ENCODE results near the gene ISM2. TPM values are rescaled to one million over a fixed set of nuclear protein-coding genes. Genes with fewer than 3 reads are reported as not detected.

ISM2 gene
- total and polyA plus RNA-seq, 9 of the 15 experiments (the other 6 are each of a cell fraction or from before 2014, with no cell fraction given): 0.08 to 0.11 TPM; not detected in 7

DNA sequence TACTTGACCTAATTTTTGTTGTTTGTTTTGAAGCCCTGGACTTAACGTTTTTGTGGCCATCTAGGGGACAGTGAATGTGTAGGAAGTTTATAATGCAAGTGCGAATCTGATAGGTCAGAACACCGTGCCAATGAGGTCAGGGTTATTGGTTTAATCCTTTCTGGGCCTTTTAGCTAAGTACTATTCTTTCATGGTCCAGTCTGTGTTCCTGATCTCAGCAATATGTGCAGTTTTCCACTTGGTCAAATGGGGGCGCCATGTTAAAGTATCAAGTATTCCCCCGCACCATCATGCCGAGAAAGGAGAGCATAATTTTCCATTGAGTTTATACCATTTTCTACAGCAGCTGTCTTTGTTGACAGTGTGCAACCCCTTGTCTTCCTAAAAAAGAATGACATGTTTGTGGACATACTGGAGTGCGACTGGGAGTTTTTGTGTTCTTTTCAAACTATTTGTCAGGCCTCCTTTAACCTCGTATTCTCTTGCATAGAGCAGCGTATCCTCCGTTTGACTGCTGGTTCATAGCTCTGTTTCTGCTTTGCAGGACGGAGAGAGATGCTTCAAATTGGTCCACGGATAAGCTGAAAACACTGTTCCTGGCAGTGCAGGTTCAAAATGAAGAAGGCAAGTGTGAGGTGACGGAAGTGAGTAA lies 39.4 kb downstream of the ISM2 start:
- peak; percentile 77 for FAIRE-seq
- no peak overlapping the region for H2AFZ ChIP-seq (ENCODE audit: low read depth, low read length)
- intact Hi-C loops (cut with micrococcal nuclease): loop anchor here (1.0 to 5.0 kb wide), 6 partner anchors 52 to 188 kb away; partner anchors contain the start of genes GSTZ1, POMT2 and SPTLC2
- TF ChIP-seq, protein P1, sequence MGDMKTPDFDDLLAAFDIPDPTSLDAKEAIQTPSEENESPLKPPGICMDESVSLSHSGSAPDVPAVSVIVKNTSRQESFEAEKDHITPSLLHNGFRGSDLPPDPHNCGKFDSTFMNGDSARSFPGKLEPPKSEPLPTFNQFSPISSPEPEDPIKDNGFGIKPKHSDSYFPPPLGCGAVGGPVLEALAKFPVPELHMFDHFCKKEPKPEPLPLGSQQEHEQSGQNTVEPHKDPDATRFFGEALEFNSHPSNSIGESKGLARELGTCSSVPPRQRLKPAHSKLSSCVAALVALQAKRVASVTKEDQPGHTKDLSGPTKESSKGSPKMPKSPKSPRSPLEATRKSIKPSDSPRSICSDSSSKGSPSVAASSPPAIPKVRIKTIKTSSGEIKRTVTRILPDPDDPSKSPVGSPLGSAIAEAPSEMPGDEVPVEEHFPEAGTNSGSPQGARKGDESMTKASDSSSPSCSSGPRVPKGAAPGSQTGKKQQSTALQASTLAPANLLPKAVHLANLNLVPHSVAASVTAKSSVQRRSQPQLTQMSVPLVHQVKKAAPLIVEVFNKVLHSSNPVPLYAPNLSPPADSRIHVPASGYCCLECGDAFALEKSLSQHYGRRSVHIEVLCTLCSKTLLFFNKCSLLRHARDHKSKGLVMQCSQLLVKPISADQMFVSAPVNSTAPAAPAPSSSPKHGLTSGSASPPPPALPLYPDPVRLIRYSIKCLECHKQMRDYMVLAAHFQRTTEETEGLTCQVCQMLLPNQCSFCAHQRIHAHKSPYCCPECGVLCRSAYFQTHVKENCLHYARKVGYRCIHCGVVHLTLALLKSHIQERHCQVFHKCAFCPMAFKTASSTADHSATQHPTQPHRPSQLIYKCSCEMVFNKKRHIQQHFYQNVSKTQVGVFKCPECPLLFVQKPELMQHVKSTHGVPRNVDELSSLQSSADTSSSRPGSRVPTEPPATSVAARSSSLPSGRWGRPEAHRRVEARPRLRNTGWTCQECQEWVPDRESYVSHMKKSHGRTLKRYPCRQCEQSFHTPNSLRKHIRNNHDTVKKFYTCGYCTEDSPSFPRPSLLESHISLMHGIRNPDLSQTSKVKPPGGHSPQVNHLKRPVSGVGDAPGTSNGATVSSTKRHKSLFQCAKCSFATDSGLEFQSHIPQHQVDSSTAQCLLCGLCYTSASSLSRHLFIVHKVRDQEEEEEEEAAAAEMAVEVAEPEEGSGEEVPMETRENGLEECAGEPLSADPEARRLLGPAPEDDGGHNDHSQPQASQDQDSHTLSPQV (IDR thresholded peaks at IDR 0.05): no peak
- TF ChIP-seq TCF7L2 (IDR thresholded peaks at IDR 0.05; ENCODE audit: low read depth, low read length) (no peak), BDP1 (IDR thresholded peaks at IDR 0.05; ENCODE audit: insufficient read depth, insufficient read length) (no peak), HOXB6 (CRISPR knock-in tag; IDR thresholded peaks at IDR 0.05; ENCODE audit: borderline replicate concordance) (no peak), FOXK1 (CRISPR knock-in tag; IDR thresholded peaks at IDR 0.05; ENCODE audit: borderline replicate concordance) (no peak), RAD21 (CRISPR knock-in tag; conservative IDR thresholded peaks at IDR 0.05 in 1 of 2, IDR thresholded peaks at IDR 0.05 in 1 of 2) (peak in 1 of 2 experiments; percentile 52; a peak in 3 of 4 replicates)
- TF ChIP-seq, protein P2, sequence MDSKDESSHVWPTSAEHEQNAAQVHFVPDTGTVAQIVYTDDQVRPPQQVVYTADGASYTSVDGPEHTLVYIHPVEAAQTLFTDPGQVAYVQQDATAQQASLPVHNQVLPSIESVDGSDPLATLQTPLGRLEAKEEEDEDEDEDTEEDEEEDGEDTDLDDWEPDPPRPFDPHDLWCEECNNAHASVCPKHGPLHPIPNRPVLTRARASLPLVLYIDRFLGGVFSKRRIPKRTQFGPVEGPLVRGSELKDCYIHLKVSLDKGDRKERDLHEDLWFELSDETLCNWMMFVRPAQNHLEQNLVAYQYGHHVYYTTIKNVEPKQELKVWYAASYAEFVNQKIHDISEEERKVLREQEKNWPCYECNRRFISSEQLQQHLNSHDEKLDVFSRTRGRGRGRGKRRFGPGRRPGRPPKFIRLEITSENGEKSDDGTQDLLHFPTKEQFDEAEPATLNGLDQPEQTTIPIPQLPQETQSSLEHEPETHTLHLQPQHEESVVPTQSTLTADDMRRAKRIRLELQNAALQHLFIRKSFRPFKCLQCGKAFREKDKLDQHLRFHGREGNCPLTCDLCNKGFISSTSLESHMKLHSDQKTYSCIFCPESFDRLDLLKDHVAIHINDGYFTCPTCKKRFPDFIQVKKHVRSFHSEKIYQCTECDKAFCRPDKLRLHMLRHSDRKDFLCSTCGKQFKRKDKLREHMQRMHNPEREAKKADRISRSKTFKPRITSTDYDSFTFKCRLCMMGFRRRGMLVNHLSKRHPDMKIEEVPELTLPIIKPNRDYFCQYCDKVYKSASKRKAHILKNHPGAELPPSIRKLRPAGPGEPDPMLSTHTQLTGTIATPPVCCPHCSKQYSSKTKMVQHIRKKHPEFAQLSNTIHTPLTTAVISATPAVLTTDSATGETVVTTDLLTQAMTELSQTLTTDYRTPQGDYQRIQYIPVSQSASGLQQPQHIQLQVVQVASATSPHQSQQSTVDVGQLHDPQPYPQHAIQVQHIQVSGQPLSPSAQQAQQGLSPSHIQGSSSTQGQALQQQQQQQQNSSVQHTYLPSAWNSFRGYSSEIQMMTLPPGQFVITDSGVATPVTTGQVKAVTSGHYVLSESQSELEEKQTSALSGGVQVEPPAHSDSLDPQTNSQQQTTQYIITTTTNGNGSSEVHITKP (IDR thresholded peaks at IDR 0.05; ENCODE audit: partially characterized antibody): peak; percentile 15
- TF ChIP-seq, protein P3, sequence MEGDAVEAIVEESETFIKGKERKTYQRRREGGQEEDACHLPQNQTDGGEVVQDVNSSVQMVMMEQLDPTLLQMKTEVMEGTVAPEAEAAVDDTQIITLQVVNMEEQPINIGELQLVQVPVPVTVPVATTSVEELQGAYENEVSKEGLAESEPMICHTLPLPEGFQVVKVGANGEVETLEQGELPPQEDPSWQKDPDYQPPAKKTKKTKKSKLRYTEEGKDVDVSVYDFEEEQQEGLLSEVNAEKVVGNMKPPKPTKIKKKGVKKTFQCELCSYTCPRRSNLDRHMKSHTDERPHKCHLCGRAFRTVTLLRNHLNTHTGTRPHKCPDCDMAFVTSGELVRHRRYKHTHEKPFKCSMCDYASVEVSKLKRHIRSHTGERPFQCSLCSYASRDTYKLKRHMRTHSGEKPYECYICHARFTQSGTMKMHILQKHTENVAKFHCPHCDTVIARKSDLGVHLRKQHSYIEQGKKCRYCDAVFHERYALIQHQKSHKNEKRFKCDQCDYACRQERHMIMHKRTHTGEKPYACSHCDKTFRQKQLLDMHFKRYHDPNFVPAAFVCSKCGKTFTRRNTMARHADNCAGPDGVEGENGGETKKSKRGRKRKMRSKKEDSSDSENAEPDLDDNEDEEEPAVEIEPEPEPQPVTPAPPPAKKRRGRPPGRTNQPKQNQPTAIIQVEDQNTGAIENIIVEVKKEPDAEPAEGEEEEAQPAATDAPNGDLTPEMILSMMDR (IDR thresholded peaks at IDR 0.05 in 2 of 3, conservative IDR thresholded peaks at IDR 0.05 in 1 of 3; ENCODE audit: insufficient read depth in 2 of 3, low read depth in 1 of 3, low read length in 3 of 3): peak; percentile 47 to 68 (median 63)

More for the DNA sequence above, 39.4 kb downstream of the ISM2 start:
- Histone ChIP-seq H3K27me3 (ENCODE audit: control insufficient read depth in 2 of 2, insufficient read depth in 2 of 2, low read length in 2 of 2) (no peaks in the 10 kb centered on the region), H3K9ac (ENCODE audit: insufficient read depth in 1 of 2, low read depth in 2 of 2, low read length in 2 of 2) (peak overlapping the region; percentile 19 to 98; a peak in 3 of 4 replicates), H3K9me1 (ENCODE audit: control insufficient read depth, insufficient read depth, low read length) (peaks cover 5% of the 10 kb centered on the region), H3K9me3 (replicated peaks; ENCODE audit: control insufficient read depth, insufficient read depth, low read depth, low read length) (no peaks in the 10 kb centered on the region), H3K36me3 (ENCODE audit: control insufficient read depth, insufficient read depth, low read length) (peaks cover 48% of the 10 kb centered on the region), H3K4me1 (replicated peaks in 1 of 2; ENCODE audit: control insufficient read depth in 2 of 2, insufficient read depth in 2 of 2, low read length in 2 of 2) (peaks cover 7 to 11% of the 10 kb centered on the region in 2 experiments; a peak in 3 of 5 replicates), H3K4me2 (ENCODE audit: insufficient read depth, low read length) (peak overlapping the region; percentile 97), H3K79me2 (ENCODE audit: control insufficient read depth, insufficient read depth, low read length) (peaks cover 48% of the 10 kb centered on the region), H3K4me3 (peak overlapping the region; percentile 96), H4K20me1 (replicated peaks; ENCODE audit: control insufficient read depth, insufficient read depth, low read length) (peaks cover 12% of the 10 kb centered on the region; the same call in 1 of the 2 replicates), H3K27ac (ENCODE audit: extremely low read depth, low read depth, low read length) (peak overlapping the region; percentile 99; the same call in 2 of the 3 replicates)
- ChIA-PET CTCF (ENCODE audit: low intra/inter-chr PET ratio) (interaction anchor here (0.6 kb wide), 1 partner anchor 154 kb away, joined by 3 read pairs; no protein-coding TSS in a partner anchor), POLR2A (interaction anchor here (0.7 to 2.2 kb wide), 6 partner anchors 11 to 235 kb away, joined by 3 to 7 read pairs (median 5); no protein-coding TSS in a partner anchor)
- WGBS (ENCODE audit: insufficient coverage, low coverage, missing lambda C conversion rate): 43% methylated on average over 13 of the region's 13 CpGs
- ATAC-seq: peak; percentile 35
- peak; percentile 21 to 80 (median 36) for DNase-seq (ENCODE audit: extremely low read depth in 1 of 4, low spot score in 3 of 4)
- in situ Hi-C loops (cut with MboI): no loop called here
- TSS peak; percentile 58 for BruUV-seq (replicated peaks)
